PC-9 (cell line): ENCODE results near the gene RABL6.

Experiments used
- CTCF ChIP-seq: fragments of 200-600 bp; sonication (generic); conservative IDR thresholded peaks from 2 replicates; pipeline ENCODE4 v1.6.1; 2017; ENCODE audit warnings: mixed run types, antibody characterized with exemption, mild to moderate bottlenecking, moderate library complexity
- EZH2 ChIP-seq: fragments of 200-600 bp; sonication (generic); IDR thresholded peaks from 2 replicates; pipeline ENCODE4 v1.8.0; 2017; ENCODE audit warnings: antibody characterized with exemption, low read depth

- TF ChIP-seq CTCF: no peak
- no peak for TF ChIP-seq EZH2
Observed at GRCh38 chr9:136853596-136854112, 45.9 kb downstream of the RABL6 start.
